ENCODE results near the gene TMEM51.

Gene TMEM51

DNA sequence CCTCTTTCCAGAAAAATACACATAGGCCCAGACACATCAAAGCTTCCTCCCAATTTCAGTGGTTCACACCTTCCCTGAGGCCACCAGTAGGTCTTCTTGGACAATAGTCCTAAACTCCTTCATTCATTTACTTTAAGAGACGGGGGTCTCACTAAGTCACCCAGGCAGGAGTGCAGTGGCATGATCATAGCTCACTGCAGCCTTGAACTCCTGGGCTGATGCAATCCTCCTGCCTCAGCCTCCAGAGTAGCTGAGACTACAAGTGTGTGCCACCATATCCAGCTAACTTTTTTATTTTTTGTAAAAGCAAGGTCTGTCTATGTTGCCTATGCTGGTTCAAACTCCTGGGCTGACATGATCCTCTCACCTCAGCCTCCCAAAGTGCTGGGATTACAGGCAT lies 85.2 kb downstream of the TMEM51 start:
- Histone ChIP-seq H3K79me2 (ENCODE audit: insufficient read depth, low read length) (no peaks in the 10 kb centered on the region), H4K20me1 (ENCODE audit: low read depth, low read length) (no peaks in the 10 kb centered on the region), H3K4me3 (ENCODE audit: insufficient read depth, low read length, poor library complexity, severe bottlenecking) (no peak overlapping the region), H2AFZ (ENCODE audit: low read depth, low read length, severe bottlenecking) (no peak overlapping the region), H3F3A (ENCODE audit: insufficient read depth) (no peaks in the 10 kb centered on the region), H3K4me2 (ENCODE audit: low read depth, low read length, poor library complexity, severe bottlenecking) (no peak overlapping the region), H3K9me3 (ENCODE audit: insufficient read depth, low read length) (no peaks in the 10 kb centered on the region), H3K27me3 (ENCODE audit: low read length) (no peaks in the 10 kb centered on the region), H3K36me3 (ENCODE audit: low read length) (no peaks in the 10 kb centered on the region), H3K27ac (ENCODE audit: low read depth, low read length) (no peak overlapping the region), H3K9ac (ENCODE audit: low read length) (no peak overlapping the region), H3K9me2 (replicated peaks; ENCODE audit: insufficient read depth, low read length) (no peaks in the 10 kb centered on the region)
- no peak for TF ChIP-seq EZH2phosphoT487 (conservative IDR thresholded peaks at IDR 0.05; ENCODE audit: low read length)
- TF ChIP-seq, protein P1, sequence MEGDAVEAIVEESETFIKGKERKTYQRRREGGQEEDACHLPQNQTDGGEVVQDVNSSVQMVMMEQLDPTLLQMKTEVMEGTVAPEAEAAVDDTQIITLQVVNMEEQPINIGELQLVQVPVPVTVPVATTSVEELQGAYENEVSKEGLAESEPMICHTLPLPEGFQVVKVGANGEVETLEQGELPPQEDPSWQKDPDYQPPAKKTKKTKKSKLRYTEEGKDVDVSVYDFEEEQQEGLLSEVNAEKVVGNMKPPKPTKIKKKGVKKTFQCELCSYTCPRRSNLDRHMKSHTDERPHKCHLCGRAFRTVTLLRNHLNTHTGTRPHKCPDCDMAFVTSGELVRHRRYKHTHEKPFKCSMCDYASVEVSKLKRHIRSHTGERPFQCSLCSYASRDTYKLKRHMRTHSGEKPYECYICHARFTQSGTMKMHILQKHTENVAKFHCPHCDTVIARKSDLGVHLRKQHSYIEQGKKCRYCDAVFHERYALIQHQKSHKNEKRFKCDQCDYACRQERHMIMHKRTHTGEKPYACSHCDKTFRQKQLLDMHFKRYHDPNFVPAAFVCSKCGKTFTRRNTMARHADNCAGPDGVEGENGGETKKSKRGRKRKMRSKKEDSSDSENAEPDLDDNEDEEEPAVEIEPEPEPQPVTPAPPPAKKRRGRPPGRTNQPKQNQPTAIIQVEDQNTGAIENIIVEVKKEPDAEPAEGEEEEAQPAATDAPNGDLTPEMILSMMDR (IDR thresholded peaks at IDR 0.05; ENCODE audit: insufficient read depth, low read length, poor library complexity, severe bottlenecking) = no peak

DNA sequence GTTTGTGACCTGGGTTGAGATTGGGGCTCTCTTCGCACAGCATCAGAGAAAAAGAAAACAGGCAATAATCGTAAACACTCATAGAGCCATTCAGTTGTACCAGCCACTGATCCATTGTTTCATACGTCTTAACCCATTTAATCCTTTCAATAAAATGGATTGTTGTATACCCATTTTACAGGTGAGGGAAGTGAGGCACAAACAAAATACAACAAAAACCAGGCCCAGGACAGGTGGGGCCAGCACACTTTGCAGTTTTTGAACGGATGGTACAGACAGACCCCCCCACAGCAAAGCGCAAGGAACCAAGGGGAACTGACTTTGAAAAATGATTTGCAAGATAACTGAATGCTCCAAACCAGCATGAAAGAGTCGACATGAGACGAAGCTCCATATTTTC lies 89.2 kb downstream of the TMEM51 start:
- H3K9me3 ChIP-seq (ENCODE audit: insufficient read depth, low read length) = no peaks in the 10 kb centered on the region
- H3K27ac ChIP-seq (ENCODE audit: low read depth, low read length) = no peak overlapping the region
- H3K27me3 ChIP-seq (ENCODE audit: low read length) = no peaks in the 10 kb centered on the region
- no peaks in the 10 kb centered on the region for H4K20me1 ChIP-seq (ENCODE audit: low read depth, low read length)
- H2AFZ ChIP-seq (ENCODE audit: low read depth, low read length, severe bottlenecking) = no peak overlapping the region
- no peaks in the 10 kb centered on the region for H3K79me2 ChIP-seq (ENCODE audit: insufficient read depth, low read length)
- no peak overlapping the region for H3K4me2 ChIP-seq (ENCODE audit: low read depth, low read length, poor library complexity, severe bottlenecking)
- no peaks in the 10 kb centered on the region for H3K36me3 ChIP-seq (ENCODE audit: low read length)
- no peaks in the 10 kb centered on the region for H3K9me2 ChIP-seq (replicated peaks; ENCODE audit: insufficient read depth, low read length)
- H3F3A ChIP-seq (ENCODE audit: insufficient read depth) = no peaks in the 10 kb centered on the region
- H3K4me3 ChIP-seq (ENCODE audit: insufficient read depth, low read length, poor library complexity, severe bottlenecking) = no peak overlapping the region
- TF ChIP-seq, protein P1 (IDR thresholded peaks at IDR 0.05; ENCODE audit: insufficient read depth, low read length, poor library complexity, severe bottlenecking) = no peak
- TF ChIP-seq EZH2phosphoT487 (conservative IDR thresholded peaks at IDR 0.05; ENCODE audit: low read length) = no peak
- no peak overlapping the region for H3K9ac ChIP-seq (ENCODE audit: low read length)

DNA sequence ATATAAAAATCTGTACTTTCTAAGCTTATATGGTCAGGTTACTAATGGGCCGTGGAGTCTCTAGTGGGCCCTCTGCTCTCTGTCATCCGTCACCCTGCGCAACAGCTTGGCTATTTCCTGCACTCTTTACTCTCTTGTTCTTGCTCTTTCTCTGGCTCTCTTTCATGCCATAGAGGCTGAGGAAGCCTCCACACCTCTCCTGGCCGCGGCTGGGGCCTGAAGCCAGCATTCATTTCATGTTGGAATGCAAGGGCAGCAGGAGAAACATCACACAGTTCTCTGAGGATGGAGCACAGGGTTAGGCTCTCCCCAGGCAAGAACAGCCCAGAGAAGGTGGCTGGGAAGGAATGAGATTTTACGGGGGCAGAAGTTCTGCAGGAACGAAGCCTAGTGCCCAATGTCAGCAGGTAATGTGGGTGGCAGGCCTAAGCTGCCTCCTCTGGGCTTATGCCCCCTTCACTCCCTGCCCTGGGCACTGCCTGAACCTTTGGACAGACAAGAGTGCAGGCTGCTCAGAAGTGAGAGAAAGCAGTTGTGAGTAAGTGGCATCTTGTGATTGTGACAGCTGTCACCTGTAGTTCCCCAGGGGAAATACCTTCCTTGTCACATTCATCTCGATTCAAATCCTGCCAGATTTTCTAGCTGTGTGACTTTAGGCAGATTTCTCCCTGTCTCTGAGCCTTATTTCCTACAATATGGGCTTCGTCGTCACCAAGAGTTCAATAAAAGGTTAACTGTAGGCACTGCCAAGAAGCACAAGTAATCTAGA lies 89.9 kb downstream of the TMEM51 start:
- H3K9me2 ChIP-seq (replicated peaks; ENCODE audit: insufficient read depth, low read length) = no peaks in the 10 kb centered on the region
- H3K27me3 ChIP-seq (ENCODE audit: low read length) = no peaks in the 10 kb centered on the region
- no peak overlapping the region for H3K4me3 ChIP-seq (ENCODE audit: insufficient read depth, low read length, poor library complexity, severe bottlenecking)
- no peaks in the 10 kb centered on the region for H4K20me1 ChIP-seq (ENCODE audit: low read depth, low read length)
- TF ChIP-seq, protein P1 (IDR thresholded peaks at IDR 0.05; ENCODE audit: insufficient read depth, low read length, poor library complexity, severe bottlenecking) = no peak
- no peak for TF ChIP-seq EZH2phosphoT487 (conservative IDR thresholded peaks at IDR 0.05; ENCODE audit: low read length)
- no peak overlapping the region for H3K27ac ChIP-seq (ENCODE audit: low read depth, low read length)
- no peaks in the 10 kb centered on the region for H3K9me3 ChIP-seq (ENCODE audit: insufficient read depth, low read length)
- no peak overlapping the region for H3K4me2 ChIP-seq (ENCODE audit: low read depth, low read length, poor library complexity, severe bottlenecking)
- H2AFZ ChIP-seq (ENCODE audit: low read depth, low read length, severe bottlenecking) = no peak overlapping the region
- H3K79me2 ChIP-seq (ENCODE audit: insufficient read depth, low read length) = no peaks in the 10 kb centered on the region
- H3K36me3 ChIP-seq (ENCODE audit: low read length) = no peaks in the 10 kb centered on the region
- no peaks in the 10 kb centered on the region for H3F3A ChIP-seq (ENCODE audit: insufficient read depth)
- no peak overlapping the region for H3K9ac ChIP-seq (ENCODE audit: low read length)
